ENCODE results near the gene GTF3C4. TPM values are rescaled to one million over a fixed set of nuclear protein-coding genes. Genes with fewer than 3 reads are reported as not detected.

Gene GTF3C4
- total and polyA plus RNA-seq, 2 of the 13 experiments (the other 11 are each of a cell fraction or from before 2014, with no cell fraction given), result 2.6 to 12.9 TPM

- TF ChIP-seq, protein P1, sequence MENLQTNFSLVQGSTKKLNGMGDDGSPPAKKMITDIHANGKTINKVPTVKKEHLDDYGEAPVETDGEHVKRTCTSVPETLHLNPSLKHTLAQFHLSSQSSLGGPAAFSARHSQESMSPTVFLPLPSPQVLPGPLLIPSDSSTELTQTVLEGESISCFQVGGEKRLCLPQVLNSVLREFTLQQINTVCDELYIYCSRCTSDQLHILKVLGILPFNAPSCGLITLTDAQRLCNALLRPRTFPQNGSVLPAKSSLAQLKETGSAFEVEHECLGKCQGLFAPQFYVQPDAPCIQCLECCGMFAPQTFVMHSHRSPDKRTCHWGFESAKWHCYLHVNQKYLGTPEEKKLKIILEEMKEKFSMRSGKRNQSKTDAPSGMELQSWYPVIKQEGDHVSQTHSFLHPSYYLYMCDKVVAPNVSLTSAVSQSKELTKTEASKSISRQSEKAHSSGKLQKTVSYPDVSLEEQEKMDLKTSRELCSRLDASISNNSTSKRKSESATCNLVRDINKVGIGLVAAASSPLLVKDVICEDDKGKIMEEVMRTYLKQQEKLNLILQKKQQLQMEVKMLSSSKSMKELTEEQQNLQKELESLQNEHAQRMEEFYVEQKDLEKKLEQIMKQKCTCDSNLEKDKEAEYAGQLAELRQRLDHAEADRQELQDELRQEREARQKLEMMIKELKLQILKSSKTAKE (CRISPR knock-in tag; IDR thresholded peaks at IDR 0.05; ENCODE audit: borderline replicate concordance), result no peak
- peak; percentile 10; the same call in 1 of the 2 replicates for TF ChIP-seq ZBTB7B (CRISPR knock-in tag; IDR thresholded peaks at IDR 0.05)
- TF ChIP-seq ZNF687 (CRISPR knock-in tag; IDR thresholded peaks at IDR 0.05), result peak; percentile 46; the same call in 1 of the 2 replicates
- TF ChIP-seq SNAPC4 (CRISPR knock-in tag; IDR thresholded peaks at IDR 0.05), result no peak
- no peak for TF ChIP-seq TBL1XR1 (IDR thresholded peaks at IDR 0.05; ENCODE audit: borderline replicate concordance, low read length, partially characterized antibody)
- TF ChIP-seq ZFP36 (IDR thresholded peaks at IDR 0.05; ENCODE audit: borderline replicate concordance, low read depth, low read length, partially characterized antibody), result no peak
- TF ChIP-seq ZNF768 (CRISPR knock-in tag; IDR thresholded peaks at IDR 0.05), result 0 out of 2 replicates have a peak, but pooled peaks have one; percentile 23
- TF ChIP-seq RFX3 (CRISPR knock-in tag; IDR thresholded peaks at IDR 0.05), result no peak
- TF ChIP-seq, protein P2, sequence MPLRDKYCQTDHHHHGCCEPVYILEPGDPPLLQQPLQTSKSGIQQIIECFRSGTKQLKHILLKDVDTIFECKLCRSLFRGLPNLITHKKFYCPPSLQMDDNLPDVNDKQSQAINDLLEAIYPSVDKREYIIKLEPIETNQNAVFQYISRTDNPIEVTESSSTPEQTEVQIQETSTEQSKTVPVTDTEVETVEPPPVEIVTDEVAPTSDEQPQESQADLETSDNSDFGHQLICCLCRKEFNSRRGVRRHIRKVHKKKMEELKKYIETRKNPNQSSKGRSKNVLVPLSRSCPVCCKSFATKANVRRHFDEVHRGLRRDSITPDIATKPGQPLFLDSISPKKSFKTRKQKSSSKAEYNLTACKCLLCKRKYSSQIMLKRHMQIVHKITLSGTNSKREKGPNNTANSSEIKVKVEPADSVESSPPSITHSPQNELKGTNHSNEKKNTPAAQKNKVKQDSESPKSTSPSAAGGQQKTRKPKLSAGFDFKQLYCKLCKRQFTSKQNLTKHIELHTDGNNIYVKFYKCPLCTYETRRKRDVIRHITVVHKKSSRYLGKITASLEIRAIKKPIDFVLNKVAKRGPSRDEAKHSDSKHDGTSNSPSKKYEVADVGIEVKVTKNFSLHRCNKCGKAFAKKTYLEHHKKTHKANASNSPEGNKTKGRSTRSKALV (CRISPR knock-in tag; IDR thresholded peaks at IDR 0.05), result no peak
- no peak for TF ChIP-seq ZSCAN20 (CRISPR knock-in tag; IDR thresholded peaks at IDR 0.05; ENCODE audit: borderline replicate concordance)
- TF ChIP-seq ZNF672 (CRISPR knock-in tag; IDR thresholded peaks at IDR 0.05), result no peak
These were observed at the start of gene GTF3C4 (continued) for GRCh38 chr9:132670457-132671391.
